ENCODE results near the gene APOA4.

Gene APOA4

GRCh38 chr11:116786326-116786725 is 36.8 kb downstream of the APOA4 start:
- peaks cover 54% of the 10 kb centered on the region for H3K36me3 ChIP-seq (ENCODE audit: insufficient read depth, low read depth, low read length)
- no peak overlapping the region for H3K9ac ChIP-seq (ENCODE audit: low read depth, low read length)
- H3K27me3 ChIP-seq (ENCODE audit: insufficient read depth, low read length) = peaks cover 25% of the 10 kb centered on the region
- H3K4me1 ChIP-seq (ENCODE audit: insufficient read depth, low read length) = peaks cover 9% of the 10 kb centered on the region
- H3K27ac ChIP-seq (ENCODE audit: low read length) = no peak overlapping the region
- no peaks in the 10 kb centered on the region for H3K9me3 ChIP-seq (ENCODE audit: insufficient read depth, low read depth, low read length)
- no peak overlapping the region for H3K4me3 ChIP-seq (ENCODE audit: low read length)

GRCh38 chr11:116782728-116783127 is 40.4 kb downstream of the APOA4 start:
- H3K27me3 ChIP-seq (ENCODE audit: insufficient read depth, low read length) = no peaks in the 10 kb centered on the region
- no peak overlapping the region for H3K4me3 ChIP-seq (ENCODE audit: low read length)
- H3K4me1 ChIP-seq (ENCODE audit: insufficient read depth, low read length) = peaks cover 4% of the 10 kb centered on the region; the same call in 1 of the 2 replicates
- H3K36me3 ChIP-seq (ENCODE audit: insufficient read depth, low read depth, low read length) = peaks cover 88% of the 10 kb centered on the region
- no peak overlapping the region for H3K9ac ChIP-seq (ENCODE audit: low read depth, low read length)
- H3K27ac ChIP-seq (ENCODE audit: low read length) = no peak overlapping the region
- no peaks in the 10 kb centered on the region for H3K9me3 ChIP-seq (ENCODE audit: insufficient read depth, low read depth, low read length)

- Histone ChIP-seq H3K9ac (ENCODE audit: low read depth, low read length) (no peak overlapping the region), H3K9me3 (ENCODE audit: insufficient read depth, low read depth, low read length) (no peaks in the 10 kb centered on the region), H3K27me3 (ENCODE audit: insufficient read depth, low read length) (no peaks in the 10 kb centered on the region), H3K27ac (ENCODE audit: low read length) (no peak overlapping the region), H3K36me3 (ENCODE audit: insufficient read depth, low read depth, low read length) (peaks cover 75% of the 10 kb centered on the region), H3K4me1 (ENCODE audit: insufficient read depth, low read length) (no peaks in the 10 kb centered on the region), H3K4me3 (ENCODE audit: low read length) (no peak overlapping the region)
These were observed 44.5 kb downstream of the APOA4 start for GRCh38 chr11:116778556-116778955.

- Histone ChIP-seq H3K4me1 (ENCODE audit: insufficient read depth, low read length) (no peaks in the 10 kb centered on the region; the same call in 1 of the 2 replicates), H3K9me3 (ENCODE audit: insufficient read depth, low read depth, low read length) (no peaks in the 10 kb centered on the region), H3K9ac (ENCODE audit: low read depth, low read length) (no peak overlapping the region), H3K4me3 (ENCODE audit: low read length) (no peak overlapping the region), H3K27me3 (ENCODE audit: insufficient read depth, low read length) (no peaks in the 10 kb centered on the region), H3K27ac (ENCODE audit: low read length) (no peak overlapping the region), H3K36me3 (ENCODE audit: insufficient read depth, low read depth, low read length) (peaks cover 60% of the 10 kb centered on the region)
These were observed 46.0 kb downstream of the APOA4 start for GRCh38 chr11:116777056-116777455.

- H3K9ac ChIP-seq (ENCODE audit: low read depth, low read length) = no peak overlapping the region
- no peak overlapping the region for H3K27ac ChIP-seq (ENCODE audit: low read length)
- peaks cover 4% of the 10 kb centered on the region; the same call in 1 of the 2 replicates for H3K4me1 ChIP-seq (ENCODE audit: insufficient read depth, low read length)
- no peak overlapping the region for H3K4me3 ChIP-seq (ENCODE audit: low read length)
- no peaks in the 10 kb centered on the region for H3K9me3 ChIP-seq (ENCODE audit: insufficient read depth, low read depth, low read length)
- no peaks in the 10 kb centered on the region for H3K27me3 ChIP-seq (ENCODE audit: insufficient read depth, low read length)
- H3K36me3 ChIP-seq (ENCODE audit: insufficient read depth, low read depth, low read length) = peaks cover 56% of the 10 kb centered on the region
These were observed 46.6 kb downstream of the APOA4 start for GRCh38 chr11:116776522-116776984.

- Histone ChIP-seq H3K27ac (ENCODE audit: low read length) (no peak overlapping the region), H3K36me3 (ENCODE audit: insufficient read depth, low read depth, low read length) (peaks cover 51% of the 10 kb centered on the region), H3K9me3 (ENCODE audit: insufficient read depth, low read depth, low read length) (no peaks in the 10 kb centered on the region), H3K4me1 (ENCODE audit: insufficient read depth, low read length) (peaks cover 5% of the 10 kb centered on the region; the same call in 1 of the 2 replicates), H3K4me3 (ENCODE audit: low read length) (no peak overlapping the region), H3K9ac (ENCODE audit: low read depth, low read length) (no peak overlapping the region), H3K27me3 (ENCODE audit: insufficient read depth, low read length) (no peaks in the 10 kb centered on the region)
These were observed 47.1 kb downstream of the APOA4 start for GRCh38 chr11:116775975-116776374.

- no peak overlapping the region for H3K9ac ChIP-seq (ENCODE audit: low read depth, low read length)
- H3K9me3 ChIP-seq (ENCODE audit: insufficient read depth, low read depth, low read length) = no peaks in the 10 kb centered on the region
- no peak overlapping the region for H3K27ac ChIP-seq (ENCODE audit: low read length)
- peaks cover 43% of the 10 kb centered on the region for H3K36me3 ChIP-seq (ENCODE audit: insufficient read depth, low read depth, low read length)
- H3K4me1 ChIP-seq (ENCODE audit: insufficient read depth, low read length) = peaks cover 5% of the 10 kb centered on the region; the same call in 1 of the 2 replicates
- no peak overlapping the region for H3K4me3 ChIP-seq (ENCODE audit: low read length)
- no peaks in the 10 kb centered on the region for H3K27me3 ChIP-seq (ENCODE audit: insufficient read depth, low read length)
These were observed 48.4 kb downstream of the APOA4 start for GRCh38 chr11:116774661-116775060.

- peak overlapping the region; percentile 4 for H3K27ac ChIP-seq (ENCODE audit: low read length)
- peak overlapping the region; percentile 97 for H3K4me3 ChIP-seq (ENCODE audit: low read length)
- peak overlapping the region; percentile 82 for H3K9ac ChIP-seq (ENCODE audit: low read depth, low read length)
- peaks cover 5% of the 10 kb centered on the region; the same call in 1 of the 2 replicates for H3K4me1 ChIP-seq (ENCODE audit: insufficient read depth, low read length)
- H3K36me3 ChIP-seq (ENCODE audit: insufficient read depth, low read depth, low read length) = peaks cover 42% of the 10 kb centered on the region
- no peaks in the 10 kb centered on the region for H3K27me3 ChIP-seq (ENCODE audit: insufficient read depth, low read length)
- no peaks in the 10 kb centered on the region for H3K9me3 ChIP-seq (ENCODE audit: insufficient read depth, low read depth, low read length)
These were observed 49.7 kb downstream of the APOA4 start for GRCh38 chr11:116773203-116774097.

- H3K27ac ChIP-seq (ENCODE audit: low read length) = peak within 1 kb of the TSS; percentile 89
- no peaks in the 10 kb centered on the region for H3K27me3 ChIP-seq (ENCODE audit: insufficient read depth, low read length)
- H3K4me1 ChIP-seq (ENCODE audit: insufficient read depth, low read length) = peaks cover 5% of the 10 kb centered on the region; the same call in 1 of the 2 replicates
- peaks cover 42% of the 10 kb centered on the region for H3K36me3 ChIP-seq (ENCODE audit: insufficient read depth, low read depth, low read length)
- peak within 1 kb of the TSS; percentile 97 for H3K4me3 ChIP-seq (ENCODE audit: low read length)
- H3K9me3 ChIP-seq (ENCODE audit: insufficient read depth, low read depth, low read length) = no peaks in the 10 kb centered on the region
- peak within 1 kb of the TSS; percentile 98 for H3K9ac ChIP-seq (ENCODE audit: low read depth, low read length)
These were observed 50.5 kb downstream of the APOA4 start, which contains the start of gene BUD13 for GRCh38 chr11:116772443-116773202. Gene BUD13 (minus strand): TSS chr11:116772987. CDS start chr11:116772964, 23 bp downstream.

- Histone ChIP-seq H3K4me3 (ENCODE audit: low read length) (peak overlapping the region; percentile 97), H3K9me3 (ENCODE audit: insufficient read depth, low read depth, low read length) (no peaks in the 10 kb centered on the region), H3K36me3 (ENCODE audit: insufficient read depth, low read depth, low read length) (peaks cover 39% of the 10 kb centered on the region), H3K27ac (ENCODE audit: low read length) (no peak overlapping the region), H3K4me1 (ENCODE audit: insufficient read depth, low read length) (peaks cover 5% of the 10 kb centered on the region; the same call in 1 of the 2 replicates), H3K9ac (ENCODE audit: low read depth, low read length) (peak overlapping the region; percentile 98), H3K27me3 (ENCODE audit: insufficient read depth, low read length) (no peaks in the 10 kb centered on the region)
These were observed 51.2 kb downstream of the APOA4 start for GRCh38 chr11:116771935-116772334.
